ENCODE results near the gene ITGB7. TPM values are rescaled to one million over a fixed set of nuclear protein-coding genes. Genes with fewer than 3 reads are reported as not detected.

ITGB7 gene
- total and polyA plus RNA-seq, 9 of the 15 experiments (the other 6 are each of a cell fraction or from before 2014, with no cell fraction given), result 0.06 to 2.0 (median 0.67) TPM

GRCh38 chr12:53244337-53244736, 37.3 kb upstream of the ITGB7 start (continued):
- TF ChIP-seq NBN (IDR thresholded peaks at IDR 0.05; ENCODE audit: low read depth) (peak; percentile 74), TEAD1 (CRISPR knock-in tag; IDR thresholded peaks at IDR 0.05) (no peak), BDP1 (IDR thresholded peaks at IDR 0.05; ENCODE audit: insufficient read depth, insufficient read length) (no peak), STAT5A (IDR thresholded peaks at IDR 0.05; ENCODE audit: borderline replicate concordance, low read length) (no peak), LEF1 (IDR thresholded peaks at IDR 0.05) (peak; percentile 92), ESRRA (IDR thresholded peaks at IDR 0.05; ENCODE audit: borderline replicate concordance, low read depth) (no peak), RBM34 (IDR thresholded peaks at IDR 0.05; ENCODE audit: borderline replicate concordance, insufficient read depth, low read length) (no peak), ZNF589 (CRISPR knock-in tag; IDR thresholded peaks at IDR 0.05; ENCODE audit: low read depth) (no peak), EP300 (IDR thresholded peaks at IDR 0.05; ENCODE audit: low read length) (peak; percentile 48; the same call in 1 of the 2 replicates), PHB2 (IDR thresholded peaks at IDR 0.05; ENCODE audit: low read depth) (no peak), ZNF347 (CRISPR knock-in tag; IDR thresholded peaks at IDR 0.05; ENCODE audit: low read depth) (no peak), XRCC4 (IDR thresholded peaks at IDR 0.05; ENCODE audit: extremely low read depth, insufficient read depth, insufficient read length) (no peak), TRIM24 (IDR thresholded peaks at IDR 0.05) (peak in 1 of 2 experiments; percentile 68; a peak in 3 of 4 replicates), XRCC5 (IDR thresholded peaks at IDR 0.05; ENCODE audit: low read depth, low read length) (no peak), EP400 (IDR thresholded peaks at IDR 0.05) (peak; percentile 40; the same call in 1 of the 2 replicates), TAL1 (IDR thresholded peaks at IDR 0.05) (peak; percentile 43; the same call in 1 of the 2 replicates), NCOR1 (IDR thresholded peaks at IDR 0.05) (no peak), ZBTB17 (CRISPR knock-in tag; IDR thresholded peaks at IDR 0.05) (no peak), SMARCA4 (IDR thresholded peaks at IDR 0.05) (peak; percentile 80), IRF1 (CRISPR knock-in tag; IDR thresholded peaks at IDR 0.05; ENCODE audit: borderline replicate concordance) (no peak), ESRRB (CRISPR knock-in tag; IDR thresholded peaks at IDR 0.05; ENCODE audit: borderline replicate concordance) (no peak), ZNF699 (CRISPR knock-in tag; IDR thresholded peaks at IDR 0.05; ENCODE audit: insufficient replicate concordance) (no peak), ZFP36 (IDR thresholded peaks at IDR 0.05; ENCODE audit: low read depth, low read length, partially characterized antibody) (no peak)
- TF ChIP-seq, protein P1, sequence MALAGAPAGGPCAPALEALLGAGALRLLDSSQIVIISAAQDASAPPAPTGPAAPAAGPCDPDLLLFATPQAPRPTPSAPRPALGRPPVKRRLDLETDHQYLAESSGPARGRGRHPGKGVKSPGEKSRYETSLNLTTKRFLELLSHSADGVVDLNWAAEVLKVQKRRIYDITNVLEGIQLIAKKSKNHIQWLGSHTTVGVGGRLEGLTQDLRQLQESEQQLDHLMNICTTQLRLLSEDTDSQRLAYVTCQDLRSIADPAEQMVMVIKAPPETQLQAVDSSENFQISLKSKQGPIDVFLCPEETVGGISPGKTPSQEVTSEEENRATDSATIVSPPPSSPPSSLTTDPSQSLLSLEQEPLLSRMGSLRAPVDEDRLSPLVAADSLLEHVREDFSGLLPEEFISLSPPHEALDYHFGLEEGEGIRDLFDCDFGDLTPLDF (CRISPR knock-in tag; IDR thresholded peaks at IDR 0.05), result no peak
- TF ChIP-seq, protein P2, sequence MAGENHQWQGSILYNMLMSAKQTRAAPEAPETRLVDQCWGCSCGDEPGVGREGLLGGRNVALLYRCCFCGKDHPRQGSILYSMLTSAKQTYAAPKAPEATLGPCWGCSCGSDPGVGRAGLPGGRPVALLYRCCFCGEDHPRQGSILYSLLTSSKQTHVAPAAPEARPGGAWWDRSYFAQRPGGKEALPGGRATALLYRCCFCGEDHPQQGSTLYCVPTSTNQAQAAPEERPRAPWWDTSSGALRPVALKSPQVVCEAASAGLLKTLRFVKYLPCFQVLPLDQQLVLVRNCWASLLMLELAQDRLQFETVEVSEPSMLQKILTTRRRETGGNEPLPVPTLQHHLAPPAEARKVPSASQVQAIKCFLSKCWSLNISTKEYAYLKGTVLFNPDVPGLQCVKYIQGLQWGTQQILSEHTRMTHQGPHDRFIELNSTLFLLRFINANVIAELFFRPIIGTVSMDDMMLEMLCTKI (IDR thresholded peaks at IDR 0.05; ENCODE audit: partially characterized antibody), result no peak
- TF ChIP-seq, protein P3, sequence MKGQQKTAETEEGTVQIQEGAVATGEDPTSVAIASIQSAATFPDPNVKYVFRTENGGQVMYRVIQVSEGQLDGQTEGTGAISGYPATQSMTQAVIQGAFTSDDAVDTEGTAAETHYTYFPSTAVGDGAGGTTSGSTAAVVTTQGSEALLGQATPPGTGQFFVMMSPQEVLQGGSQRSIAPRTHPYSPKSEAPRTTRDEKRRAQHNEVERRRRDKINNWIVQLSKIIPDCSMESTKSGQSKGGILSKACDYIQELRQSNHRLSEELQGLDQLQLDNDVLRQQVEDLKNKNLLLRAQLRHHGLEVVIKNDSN (CRISPR knock-in tag; IDR thresholded peaks at IDR 0.05), result no peak
- TF ChIP-seq, protein P4, sequence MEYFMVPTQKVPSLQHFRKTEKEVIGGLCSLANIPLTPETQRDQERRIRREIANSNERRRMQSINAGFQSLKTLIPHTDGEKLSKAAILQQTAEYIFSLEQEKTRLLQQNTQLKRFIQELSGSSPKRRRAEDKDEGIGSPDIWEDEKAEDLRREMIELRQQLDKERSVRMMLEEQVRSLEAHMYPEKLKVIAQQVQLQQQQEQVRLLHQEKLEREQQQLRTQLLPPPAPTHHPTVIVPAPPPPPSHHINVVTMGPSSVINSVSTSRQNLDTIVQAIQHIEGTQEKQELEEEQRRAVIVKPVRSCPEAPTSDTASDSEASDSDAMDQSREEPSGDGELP (CRISPR knock-in tag; IDR thresholded peaks at IDR 0.05; ENCODE audit: borderline replicate concordance), result no peak
